M059J (cell line): Measurements from ENCODE around the gene S1PR1. TPM values are rescaled to one million over a fixed set of nuclear protein-coding genes. Genes with fewer than 3 reads are reported as not detected.
"Not testable (repeated sequence)": the region's sequence is repeated elsewhere in the genome, so short reads cannot be mapped to it uniquely, and the experiment has no call there.

ENCODE experiments used
- DNase-seq: peaks from one replicate; pipeline ENCODE4 v3.0.0-alpha.2; 2012; ENCODE audit warnings: low read depth
- total RNA-seq: library from RNA; depleted of rRNA; stranded (reverse); fragments of >200 nt; shearing (Covaris generic); gene quantifications from 2 replicates; pipeline ENCODE4 v1.2.3, GENCODE V29; 2014; rRNA removed

S1PR1 gene
- 6.8 and 6.9 TPM in 2 replicates for total RNA-seq

DNA sequence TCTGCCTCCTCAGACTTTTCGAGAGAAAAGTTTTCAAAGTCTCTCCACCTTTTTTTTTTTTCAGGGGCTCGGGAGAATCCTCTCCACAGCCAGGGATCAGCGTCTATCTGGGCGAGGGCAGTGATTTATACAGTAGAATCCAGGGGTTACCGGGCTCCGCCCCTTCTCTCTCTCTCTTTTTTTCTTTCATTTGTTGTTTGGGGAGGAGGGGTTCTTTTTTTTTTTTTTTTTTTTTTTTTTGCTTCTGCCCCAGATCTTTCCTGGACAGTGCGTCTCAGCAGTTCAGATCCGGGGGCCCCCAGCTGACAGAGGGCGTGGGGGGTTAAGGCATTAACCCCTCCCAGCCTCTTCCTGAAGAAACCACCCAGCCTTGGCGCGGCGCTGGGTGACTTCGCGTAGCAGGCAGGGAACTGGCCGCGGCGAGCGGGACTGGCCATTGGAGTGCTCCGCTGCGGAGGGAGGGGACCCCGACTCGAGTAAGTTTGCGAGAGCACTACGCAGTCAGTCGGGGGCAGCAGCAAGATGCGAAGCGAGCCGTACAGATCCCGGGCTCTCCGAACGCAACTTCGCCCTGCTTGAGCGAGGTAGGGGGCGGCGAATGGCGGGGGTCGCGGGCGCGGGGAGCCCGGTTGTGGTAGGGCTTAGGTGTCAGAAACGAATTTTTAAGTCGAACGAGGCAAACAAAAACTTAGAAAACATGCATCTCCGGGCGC is at the start of gene S1PR1:
S1PR1 (plus strand) TSS at position 504 of the 713 bp plus-strand sequence. CDS start 1,966 bp downstream, outside the sequence.
- DNase-seq: peak; percentile 62

DNA sequence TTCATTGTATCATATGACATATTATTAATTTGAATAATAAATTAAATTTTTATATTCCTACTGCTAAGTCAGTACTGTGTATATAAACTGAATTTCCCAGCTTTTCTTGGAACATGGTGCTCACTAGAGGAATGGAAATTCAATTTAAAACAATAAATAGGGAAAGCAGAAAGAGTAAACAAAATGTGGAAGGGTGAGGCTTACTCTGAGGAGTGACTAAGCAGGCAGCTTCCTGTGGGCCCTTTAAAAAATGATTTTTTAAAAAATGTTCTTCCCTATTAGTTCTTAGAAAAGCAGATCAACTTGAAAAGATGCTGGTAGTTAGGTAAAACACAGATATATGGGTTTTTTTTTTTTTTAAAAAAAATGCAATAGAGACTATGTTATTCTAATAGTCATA is 49.5 kb upstream of the S1PR1 start:
- DNase-seq: peak; percentile 25

DNA sequence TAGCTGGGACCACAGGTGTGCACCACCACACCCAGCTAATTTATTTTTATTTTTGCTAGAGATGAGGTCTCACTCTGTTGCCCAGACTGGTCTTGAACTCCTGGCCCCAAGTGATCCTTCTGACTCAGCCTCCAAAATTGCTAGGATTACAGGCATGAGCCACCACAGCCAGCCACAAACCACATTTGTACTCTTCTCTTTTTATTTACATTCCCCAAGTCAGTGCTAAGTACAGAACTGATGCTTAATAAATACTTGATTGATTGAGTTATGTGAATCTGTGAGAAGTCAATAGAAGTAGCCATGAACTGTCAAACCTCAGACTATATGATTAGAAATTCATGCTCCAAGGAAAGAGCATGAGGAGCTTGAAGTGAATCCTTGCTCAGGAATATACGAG is 48.5 kb upstream of the S1PR1 start:
- DNase-seq: peak; percentile 67

DNA sequence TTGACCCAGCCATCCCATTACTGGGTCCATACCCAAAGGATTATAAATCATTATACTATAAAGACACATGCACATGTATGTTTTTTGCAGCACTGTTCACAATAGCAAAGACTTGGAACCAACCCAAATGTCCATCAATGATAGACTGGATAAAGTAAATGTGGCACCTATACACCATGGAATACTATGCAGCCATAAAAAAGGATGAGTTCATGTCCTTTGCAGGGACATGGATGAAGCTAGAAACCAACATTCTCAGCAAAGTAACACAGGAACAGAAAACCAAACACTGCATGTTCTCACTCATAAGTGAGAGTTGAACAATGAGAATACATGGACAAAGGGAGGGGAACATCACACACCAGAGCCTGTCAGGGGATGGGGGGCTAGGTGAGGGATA is 47.9 kb upstream of the S1PR1 start:
- DNase-seq: not testable (repeated sequence)

DNA sequence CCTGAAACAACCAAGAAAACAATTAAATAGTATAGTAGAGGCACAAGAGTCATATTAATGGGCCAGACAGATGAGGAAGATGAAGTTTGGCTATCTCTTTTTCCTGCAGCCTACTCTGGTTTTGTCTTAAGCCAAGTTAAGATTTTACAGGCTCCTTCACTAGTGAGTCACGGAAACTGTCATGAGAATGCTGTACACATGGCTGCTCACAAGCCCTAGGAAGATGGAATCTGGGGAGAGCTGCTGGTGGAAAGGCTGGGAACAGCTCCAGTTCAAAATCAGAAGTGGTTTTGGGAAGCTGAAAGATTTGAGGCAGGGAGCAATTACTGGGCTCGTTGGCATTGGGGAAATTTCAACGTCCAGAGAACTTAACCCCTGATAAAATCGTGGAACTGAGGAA is 46.4 kb upstream of the S1PR1 start:
- DNase-seq: peak; percentile 45

DNA sequence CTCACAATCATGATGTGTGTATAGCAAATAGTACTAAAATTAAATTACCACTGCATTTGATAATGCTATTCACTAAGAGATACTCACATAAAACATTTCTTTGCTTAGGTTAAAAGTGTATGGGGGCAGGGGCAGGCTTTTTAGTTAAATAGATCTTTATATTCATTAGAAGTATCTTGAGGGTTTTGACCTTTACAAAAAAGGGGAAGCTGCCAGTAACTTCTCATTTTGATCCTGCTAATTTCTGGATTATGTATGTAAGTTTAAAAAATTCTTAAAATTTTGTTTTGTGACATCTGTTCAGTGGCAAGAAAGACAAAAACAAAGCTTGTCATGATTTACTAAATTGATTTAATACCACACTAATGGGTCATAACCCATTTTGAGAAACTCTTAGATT is 45.8 kb upstream of the S1PR1 start:
- no peak for DNase-seq

DNA sequence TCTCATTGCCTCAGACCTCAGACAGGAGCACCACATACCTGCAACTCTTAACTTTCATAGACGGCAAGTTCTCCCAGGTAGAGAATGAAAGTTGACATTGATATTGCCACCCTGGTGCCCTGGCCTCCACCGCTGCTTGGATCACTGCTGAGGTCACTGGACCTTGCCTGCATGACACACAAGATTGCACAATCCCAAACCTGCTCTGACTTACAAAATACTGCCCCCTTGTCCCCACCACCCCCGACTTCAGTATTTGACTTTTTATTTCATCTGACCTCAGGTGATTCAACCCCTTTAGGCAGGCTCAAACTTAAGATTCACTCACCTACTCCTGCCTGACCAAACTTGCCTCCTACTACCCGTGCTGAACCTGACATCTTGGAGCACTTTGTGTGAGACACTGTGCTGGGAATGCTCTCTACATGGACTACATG is 43.1 kb upstream of the S1PR1 start:
- peak; percentile 30 for DNase-seq

DNA sequence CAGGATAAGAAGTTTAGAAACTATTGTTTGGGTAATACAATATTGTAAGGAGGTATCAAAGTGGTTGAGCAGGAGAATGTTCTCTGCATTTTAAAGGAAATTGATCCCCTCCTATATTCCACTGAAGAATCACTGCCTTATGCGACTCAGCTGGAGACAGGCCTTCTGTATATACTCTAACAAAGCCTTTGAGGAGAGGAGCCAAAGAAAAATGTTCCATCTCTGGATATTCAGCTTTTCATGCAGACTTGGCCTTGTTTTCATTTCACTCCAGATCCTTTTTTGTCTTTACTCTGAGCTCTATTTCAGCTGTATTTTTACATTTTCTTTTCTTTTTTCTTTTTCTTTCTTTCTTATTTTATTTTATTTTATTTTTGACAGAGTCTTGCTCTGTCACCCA is 42.1 kb upstream of the S1PR1 start:
- DNase-seq: no peak

DNA sequence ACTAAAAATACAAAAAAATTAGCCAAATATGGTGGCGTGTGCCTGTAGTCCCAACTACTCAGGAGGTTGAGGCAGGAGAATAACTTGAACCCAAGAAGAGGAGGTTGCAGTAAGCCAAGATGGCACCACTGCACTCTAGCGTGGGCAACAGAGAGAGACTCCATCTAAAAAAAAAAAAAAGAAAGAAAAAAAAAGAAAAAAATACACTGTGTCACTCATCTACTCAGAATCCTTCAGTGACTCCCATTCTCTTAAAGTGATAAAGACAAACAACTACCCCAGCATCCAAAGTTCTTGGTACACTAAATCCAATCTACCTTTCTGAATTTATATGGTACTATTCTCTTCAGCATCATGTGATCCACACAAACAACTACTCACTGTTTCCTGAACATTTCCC is 40.2 kb upstream of the S1PR1 start:
- DNase-seq: no peak

DNA sequence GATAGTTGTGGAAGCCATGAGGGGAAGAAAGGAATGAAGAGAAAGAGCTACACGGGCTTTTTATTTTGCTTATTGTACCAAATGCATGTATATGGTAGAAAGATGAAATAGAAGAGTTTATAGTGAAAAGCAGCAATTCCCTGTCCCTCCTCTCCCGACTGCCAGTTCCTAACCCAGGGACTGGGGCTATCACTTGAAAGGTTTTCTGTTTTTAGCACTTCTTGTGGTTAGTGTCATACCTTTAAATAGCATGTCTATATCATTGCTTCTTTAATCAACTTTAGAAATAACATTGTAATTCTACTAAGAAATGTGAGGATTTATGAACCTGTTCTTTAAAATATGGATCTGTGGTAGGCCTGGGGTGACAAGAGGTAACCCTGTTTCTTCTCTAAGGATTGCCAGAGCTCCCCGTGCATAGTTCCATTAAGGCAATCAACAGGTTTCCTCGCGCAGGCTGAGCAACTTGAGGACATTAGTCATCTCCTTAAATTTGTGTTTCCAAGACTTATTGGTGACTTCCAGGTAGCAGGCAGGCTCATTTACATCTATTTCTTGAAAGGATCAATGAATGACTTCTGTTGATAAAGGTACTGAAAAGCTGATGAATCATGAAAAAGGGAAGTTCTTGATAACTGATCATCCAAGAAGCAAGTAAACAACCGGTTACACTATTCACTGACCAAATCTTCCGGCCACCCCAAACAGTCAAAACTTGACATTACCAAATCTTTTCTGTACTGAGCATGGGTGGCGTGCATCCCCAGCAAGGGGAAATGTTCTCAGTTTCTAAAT is 37.8 kb upstream of the S1PR1 start:
- no peak for DNase-seq

DNA sequence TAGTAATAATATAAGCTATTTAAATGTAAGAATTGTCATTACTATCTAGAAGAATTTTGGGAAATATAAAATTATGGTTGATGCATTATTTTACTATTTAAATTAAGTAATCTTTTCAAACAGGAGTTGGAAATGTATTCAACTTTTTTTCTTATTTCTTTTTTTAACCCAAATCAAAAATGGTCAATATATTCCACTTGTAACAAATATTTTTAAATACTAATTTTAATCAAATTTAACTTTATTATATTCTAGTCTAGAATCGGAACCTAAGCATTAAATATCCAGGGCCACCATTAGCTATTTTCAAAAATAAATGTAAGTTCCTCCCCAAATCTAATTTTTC is 37.2 kb upstream of the S1PR1 start:
- no peak for DNase-seq

DNA sequence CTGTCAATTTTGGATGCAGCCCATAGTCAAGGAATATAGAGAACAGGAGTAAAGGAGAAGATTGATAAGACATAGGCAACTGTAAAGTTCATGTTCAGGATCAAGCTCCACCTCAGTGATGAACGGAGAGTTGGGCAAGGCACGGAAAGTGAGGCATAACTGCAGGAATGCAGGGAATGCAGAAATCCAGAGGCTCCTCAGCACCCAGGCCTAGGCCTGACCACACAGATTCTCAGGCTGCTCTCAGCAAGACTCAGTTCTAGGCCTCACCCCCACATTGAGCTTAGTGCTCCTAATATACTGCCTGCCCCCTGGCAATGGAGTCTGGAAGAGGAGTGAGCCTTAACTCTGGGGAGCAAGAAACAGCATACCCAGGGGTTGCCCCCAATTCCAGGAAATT is 36.3 kb upstream of the S1PR1 start:
- DNase-seq: peak; percentile 93

DNA sequence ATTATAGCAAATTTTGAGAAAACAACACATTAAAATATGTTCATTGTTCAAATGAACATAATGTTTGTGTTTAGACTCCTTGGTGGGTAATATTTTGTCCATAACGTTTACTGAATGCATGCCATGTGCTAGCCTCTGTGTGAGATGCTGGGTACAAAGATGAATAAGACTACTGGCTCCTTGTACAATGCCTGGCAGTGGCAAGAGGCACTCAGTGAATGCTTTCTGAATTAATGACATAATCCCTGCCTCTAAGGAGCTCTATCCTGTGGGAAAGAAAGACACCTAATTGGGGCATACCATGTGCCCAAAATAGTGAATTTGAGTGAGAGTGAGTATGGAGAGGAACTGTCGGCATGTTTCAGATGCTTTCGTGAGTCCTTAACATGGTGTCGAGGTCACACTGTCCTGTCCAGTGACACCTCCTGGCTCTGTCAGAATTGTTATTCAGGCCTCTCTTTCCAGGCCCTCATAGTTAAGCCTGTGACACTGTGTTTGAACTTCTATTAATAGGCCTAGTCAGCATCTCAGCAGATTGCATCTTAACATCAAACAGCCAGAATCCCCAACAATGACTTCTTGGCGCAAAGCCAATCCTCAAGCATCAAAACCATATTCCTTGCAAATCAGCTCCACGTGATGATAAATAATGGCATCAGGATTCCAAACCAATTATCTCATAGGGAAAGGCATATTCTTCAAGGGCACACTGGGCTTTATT is 32.8 kb upstream of the S1PR1 start:
- DNase-seq: peak; percentile 79

DNA sequence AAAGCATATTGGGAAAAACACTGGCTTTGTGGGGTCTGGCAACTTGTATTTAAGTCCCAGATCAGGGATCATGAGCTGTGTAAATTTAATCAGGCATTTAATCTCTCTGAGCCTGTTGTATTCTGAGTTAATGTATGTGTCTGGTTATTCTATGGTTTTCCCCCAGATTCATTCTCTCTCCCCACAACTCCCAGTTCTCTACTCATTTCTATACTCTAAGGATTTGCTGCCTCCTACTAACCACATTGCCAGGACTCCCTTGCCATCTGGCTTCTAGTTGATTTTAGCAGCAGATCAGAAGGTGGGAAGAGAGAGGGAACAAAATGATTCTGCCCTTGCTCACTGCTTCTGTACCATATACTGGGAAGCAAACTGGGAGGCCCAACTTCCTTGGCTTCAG is 31.4 kb upstream of the S1PR1 start:
- no peak for DNase-seq

DNA sequence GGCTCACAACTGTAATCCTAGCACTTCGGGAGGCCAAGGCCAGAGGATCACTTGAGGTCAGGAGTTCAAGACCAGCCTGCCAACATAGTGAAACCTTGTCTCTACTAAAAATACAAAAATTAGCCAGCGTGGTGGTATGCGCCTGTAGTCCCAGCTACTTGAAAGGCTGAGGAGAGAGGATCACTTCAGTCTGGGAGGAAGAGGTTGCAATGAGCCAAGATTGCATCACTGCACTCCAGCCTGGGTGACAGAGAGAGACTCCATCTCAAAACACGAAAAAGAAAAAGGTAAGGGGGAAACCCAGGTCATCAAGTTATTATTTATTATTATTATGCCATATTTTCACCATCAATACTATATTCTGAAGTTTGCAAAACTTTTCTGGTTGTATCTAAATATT is 30.7 kb upstream of the S1PR1 start:
- not testable (repeated sequence) for DNase-seq

DNA sequence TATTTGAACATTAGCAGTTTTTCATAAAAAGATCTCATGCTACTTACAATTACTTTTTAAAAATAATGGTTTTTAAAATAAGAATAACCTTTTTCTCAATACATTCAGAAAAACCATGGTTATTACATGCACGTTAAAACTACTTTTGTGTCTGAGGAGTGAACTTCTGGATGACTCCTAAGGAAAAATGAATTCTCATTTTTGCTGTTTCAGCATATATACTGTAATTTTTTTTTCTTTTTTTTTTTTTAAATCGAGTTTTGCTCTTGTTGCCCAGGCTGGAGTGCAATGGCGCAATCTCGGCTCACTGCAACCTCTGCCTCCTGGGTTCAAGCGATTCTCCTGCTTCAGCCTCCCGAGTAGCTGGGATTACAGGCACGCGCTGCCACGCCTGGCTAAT is 29.5 kb upstream of the S1PR1 start:
- DNase-seq: not testable (repeated sequence)

DNA sequence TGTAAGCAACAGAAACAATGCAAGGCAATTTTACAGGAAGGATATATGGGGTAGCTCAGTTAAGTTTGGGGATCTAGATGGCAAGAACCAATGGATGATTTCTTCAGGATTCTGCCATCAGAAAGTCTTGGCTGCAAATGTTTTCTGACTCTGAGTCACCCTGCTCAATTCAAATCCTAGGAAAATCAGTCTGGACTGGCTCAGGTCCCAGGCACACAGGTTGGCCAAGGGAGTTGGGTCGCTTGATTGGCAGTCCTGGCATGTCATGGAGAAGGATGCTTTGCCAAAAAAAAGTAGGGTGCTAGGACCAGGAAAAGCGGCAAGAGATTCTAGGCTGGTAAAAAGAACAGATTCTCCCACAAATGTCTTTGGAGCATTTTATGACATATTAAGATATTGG is 28.9 kb upstream of the S1PR1 start:
- peak; percentile 34 for DNase-seq

DNA sequence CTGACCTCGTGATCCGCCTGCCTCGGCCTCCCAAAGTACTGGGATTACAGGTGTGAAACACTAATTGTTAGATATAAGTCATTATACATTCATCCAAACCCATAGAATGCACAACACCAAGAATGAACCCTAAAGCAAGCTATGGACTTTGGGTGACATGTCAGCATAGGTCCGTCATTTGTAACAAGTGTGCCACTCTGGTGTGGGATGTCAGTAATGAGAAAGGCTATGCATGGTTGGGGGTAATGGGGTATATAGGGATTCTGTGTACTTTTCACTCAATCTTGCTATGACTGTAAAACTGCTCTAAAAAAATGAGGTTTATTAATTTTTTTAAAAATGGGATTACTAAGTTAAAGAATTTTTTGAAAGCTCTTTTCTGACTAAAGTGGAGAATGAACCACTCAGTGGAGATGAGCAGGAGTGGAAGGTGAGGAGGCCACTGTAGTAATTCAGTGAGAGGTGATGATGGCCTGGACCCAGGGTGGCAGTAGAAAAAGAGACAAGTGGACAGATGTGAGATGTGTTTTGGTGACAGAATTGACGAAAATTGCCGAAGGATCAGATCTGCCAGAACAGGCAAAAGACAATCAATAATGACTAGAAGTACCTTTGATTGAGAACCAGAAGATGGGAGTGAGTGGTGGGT is 21.3 kb upstream of the S1PR1 start:
- no peak for DNase-seq

DNA sequence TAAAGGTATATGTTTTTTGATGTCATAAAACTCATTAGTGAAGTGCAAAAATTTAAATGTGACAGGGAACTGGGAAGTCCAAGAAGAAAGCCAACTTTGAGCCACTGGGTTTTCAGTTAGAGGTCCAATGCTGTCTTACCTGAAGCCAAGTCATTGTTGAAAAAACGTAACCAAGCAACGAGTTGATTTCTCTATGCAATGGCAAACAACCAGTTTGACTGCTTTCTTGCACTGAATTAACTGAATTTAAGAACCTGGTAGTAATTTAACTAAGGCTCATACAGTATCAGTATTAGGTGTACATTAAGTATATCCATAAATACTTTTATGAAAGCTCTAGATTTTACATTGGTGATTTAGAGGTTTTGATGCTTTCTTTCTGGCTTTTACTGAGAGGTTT is 20.2 kb upstream of the S1PR1 start:
- DNase-seq: no peak

DNA sequence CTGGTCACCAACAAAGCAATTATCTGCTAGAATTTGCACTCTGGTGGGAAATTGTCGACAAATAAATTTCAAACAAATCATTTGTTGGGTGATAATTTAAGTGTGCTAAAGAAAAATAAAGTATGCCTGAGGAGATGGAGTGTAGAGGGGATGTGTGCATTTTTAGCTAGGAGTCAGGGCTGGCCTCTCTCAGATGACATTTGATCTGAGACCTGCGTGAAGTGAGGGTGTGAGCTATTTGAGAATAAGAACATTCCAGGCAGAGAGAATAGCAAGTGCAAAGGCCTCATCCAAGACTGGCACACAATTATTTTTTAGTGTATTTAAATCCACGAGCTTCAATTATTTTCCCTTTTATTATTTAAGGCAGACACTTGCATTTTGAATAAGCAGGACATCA is 19.7 kb upstream of the S1PR1 start:
- DNase-seq: no peak

DNA sequence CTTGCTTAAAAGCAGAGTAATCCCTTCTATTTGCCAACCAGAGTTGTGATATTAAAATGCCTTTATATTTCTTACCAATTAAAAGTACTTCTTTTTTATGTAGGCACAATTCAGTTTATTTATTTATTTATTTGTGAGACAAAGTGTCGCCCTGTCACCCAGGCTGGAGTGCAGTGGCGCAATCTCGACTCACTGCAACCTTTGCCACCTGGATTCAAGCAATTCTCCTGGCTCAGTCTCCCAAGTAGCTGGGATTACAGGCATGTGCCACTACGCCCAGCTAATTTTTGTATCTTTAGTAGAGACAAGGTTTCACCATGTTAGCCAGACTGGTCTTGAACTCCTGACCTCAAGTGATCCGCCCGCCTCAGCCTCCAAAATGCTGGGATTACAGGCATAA is 17.9 kb upstream of the S1PR1 start:
- not testable (repeated sequence) for DNase-seq
